ENCODE measurements around the gene NR1I2.

NR1I2 gene

GRCh38 chr3:119779731-119780383 lies 2.0 kb upstream of the NR1I2 start:
- no peak for DNase-seq

- DNase-seq: no peak
Observed at GRCh38 chr3:119782460-119782859, 559 bp downstream of the NR1I2 start.

GRCh38 chr3:119783255-119783654 lies 1.4 kb downstream of the NR1I2 start:
- no peak for DNase-seq

GRCh38 chr3:119783883-119784282 lies 2.0 kb downstream of the NR1I2 start:
- no peak for DNase-seq

GRCh38 chr3:119786409-119786808 lies 4.5 kb downstream of the NR1I2 start:
- DNase-seq: no peak

GRCh38 chr3:119790369-119790768 lies 8.5 kb downstream of the NR1I2 start:
- DNase-seq: no peak

GRCh38 chr3:119792270-119792669 lies 10.4 kb downstream of the NR1I2 start:
- no peak for DNase-seq

- no peak for DNase-seq
Observed at GRCh38 chr3:119794401-119794800, 12.5 kb downstream of the NR1I2 start.

- no peak for DNase-seq
Observed at GRCh38 chr3:119794971-119795612, 13.2 kb downstream of the NR1I2 start.

- no peak for DNase-seq
Observed at GRCh38 chr3:119795849-119796248, 13.9 kb downstream of the NR1I2 start.

- DNase-seq: no peak
Observed at GRCh38 chr3:119796368-119796767, 14.5 kb downstream of the NR1I2 start.

GRCh38 chr3:119796785-119797184 lies 14.9 kb downstream of the NR1I2 start:
- no peak for DNase-seq

- DNase-seq: no peak
Observed at GRCh38 chr3:119800844-119801243, 18.9 kb downstream of the NR1I2 start.

GRCh38 chr3:119808244-119808643 lies 26.3 kb downstream of the NR1I2 start:
- no peak for DNase-seq

- DNase-seq: no peak
Observed at GRCh38 chr3:119808843-119809242, 26.9 kb downstream of the NR1I2 start.

GRCh38 chr3:119809249-119810017 lies 27.5 kb downstream of the NR1I2 start:
- DNase-seq: no peak

GRCh38 chr3:119810018-119810435 lies 28.1 kb downstream of the NR1I2 start:
- DNase-seq: peak; percentile 30

GRCh38 chr3:119812491-119813058 lies 30.7 kb downstream of the NR1I2 start:
- DNase-seq: no peak

- no peak for DNase-seq
Observed at GRCh38 chr3:119815716-119816115, 33.8 kb downstream of the NR1I2 start.

- DNase-seq: no peak
Observed at GRCh38 chr3:119817071-119817470, 35.2 kb downstream of the NR1I2 start.

GRCh38 chr3:119817583-119818363 lies 35.9 kb downstream of the NR1I2 start:
- no peak for DNase-seq

GRCh38 chr3:119818937-119819336 lies 37.0 kb downstream of the NR1I2 start:
- no peak for DNase-seq

- DNase-seq: no peak
Observed at GRCh38 chr3:119819806-119820205, 37.9 kb downstream of the NR1I2 start.
